Heart left ventricle (tissue), 13 donors: ENCODE data around the gene MLIP.

Source experiments
- POLR2A ChIP-seq, 2 donors: fragments of 450-650 bp; IDR thresholded peaks; one replicate each; pipeline ENCODE4 v1.6.1; 2017; ENCODE audit warnings: antibody characterized with exemption in 2 of 2, mild to moderate bottlenecking in 2 of 2, moderate library complexity in 2 of 2
- TF ChIP-seq, protein P1 (sequence below), 12 donors: fragments of 200-600 bp; sonication (generic) in 4 of 12; IDR thresholded peaks; one replicate each; pipeline versions ENCODE4 v1.5.0 to v1.8.0; 2018 to 2022; ENCODE audit warnings: antibody characterized with exemption in 12 of 12, mild to moderate bottlenecking in 5 of 12
- donor health status: ischemic (EF 13 %, LVEDD 7.1; RV severe dilation, severe dysfunction).
- donor health status: DM: no; HTN: yes; CAD: no.
- donor health status: DM: no; HTN: no; CAD: no.
- donor health status: ischemic (EF 25% LVEDD 6.9; RV normal size, moderate dysfunction).
- donor health status: ischemic (EF 25% LVEDD 5.7; RV mildly dilated, moderate dysfunction).
- donor health status: ischemic (EF 35%, LVEDD 5.7; RV mildly dilated, moderate dysfunction).
- donor health status: nonischemic (EF 11% LVEDD 7.7; RV severe dilation, severe dysfunction).
- donor health status: DM: yes; HTN: yes; CAD: no.
- donor health status: PGD.
- donor health status: ischemic (EF 29% LVEDD 5.4; RV normal size, mild dysfunction).
- donor health status: nonischemic (EF 23%, LVEDD 6.1; RV moderate dilation, normal function).

DNA sequence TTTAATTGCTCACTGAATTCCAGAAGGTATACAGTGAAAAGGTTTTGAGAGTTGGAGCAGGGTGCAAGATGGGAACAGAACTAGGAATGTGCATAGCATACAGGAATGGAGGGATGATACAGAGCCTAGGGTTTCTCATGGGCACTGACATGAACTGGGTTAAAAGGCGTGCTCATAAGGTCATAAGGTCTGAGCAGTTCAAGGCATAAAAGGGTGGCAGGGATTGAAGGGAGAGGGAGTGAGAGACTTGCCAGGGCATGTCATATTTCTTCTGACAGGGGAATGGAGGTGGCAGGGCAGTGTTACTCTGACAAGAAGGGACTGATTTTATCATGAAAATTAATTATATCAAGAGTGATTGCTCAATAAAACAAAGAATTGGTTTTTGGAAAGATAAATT, 4.7 kb downstream of the MLIP start:
- TF ChIP-seq POLR2A (IDR thresholded peaks at IDR 0.05) = no peak
- TF ChIP-seq, protein P1, sequence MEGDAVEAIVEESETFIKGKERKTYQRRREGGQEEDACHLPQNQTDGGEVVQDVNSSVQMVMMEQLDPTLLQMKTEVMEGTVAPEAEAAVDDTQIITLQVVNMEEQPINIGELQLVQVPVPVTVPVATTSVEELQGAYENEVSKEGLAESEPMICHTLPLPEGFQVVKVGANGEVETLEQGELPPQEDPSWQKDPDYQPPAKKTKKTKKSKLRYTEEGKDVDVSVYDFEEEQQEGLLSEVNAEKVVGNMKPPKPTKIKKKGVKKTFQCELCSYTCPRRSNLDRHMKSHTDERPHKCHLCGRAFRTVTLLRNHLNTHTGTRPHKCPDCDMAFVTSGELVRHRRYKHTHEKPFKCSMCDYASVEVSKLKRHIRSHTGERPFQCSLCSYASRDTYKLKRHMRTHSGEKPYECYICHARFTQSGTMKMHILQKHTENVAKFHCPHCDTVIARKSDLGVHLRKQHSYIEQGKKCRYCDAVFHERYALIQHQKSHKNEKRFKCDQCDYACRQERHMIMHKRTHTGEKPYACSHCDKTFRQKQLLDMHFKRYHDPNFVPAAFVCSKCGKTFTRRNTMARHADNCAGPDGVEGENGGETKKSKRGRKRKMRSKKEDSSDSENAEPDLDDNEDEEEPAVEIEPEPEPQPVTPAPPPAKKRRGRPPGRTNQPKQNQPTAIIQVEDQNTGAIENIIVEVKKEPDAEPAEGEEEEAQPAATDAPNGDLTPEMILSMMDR (IDR thresholded peaks at IDR 0.05) = no peak
